Fibroblast of lung (primary cell): Measurements from ENCODE around the gene SMLR1. TPM values are rescaled to one million over a fixed set of nuclear protein-coding genes. Genes with fewer than 3 reads are reported as not detected.

Experiments used
- DNase-seq, 2 donors: peaks; one replicate each; pipeline versions ENCODE4 v3.0.0 to v3.0.0-alpha.2; 2010; ENCODE audit warnings: low read depth in 2 of 2
- H2AFZ ChIP-seq: 2 replicates; pipeline ENCODE4 v1.5.1; 2012; ENCODE audit warnings: low read length, control low read depth, inconsistent platforms
- H3K27ac ChIP-seq: 2 replicates; pipeline ENCODE4 v1.5.1; 2011; ENCODE audit warnings: low read length, control low read depth; ENCODE audit not compliant: insufficient read depth
- H3K27me3 ChIP-seq: 2 replicates; pipeline ENCODE4 v1.5.1; 2011; ENCODE audit warnings: mild to moderate bottlenecking, low read length; ENCODE audit not compliant: control insufficient read depth, insufficient read depth
- H3K36me3 ChIP-seq: 2 replicates; pipeline ENCODE4 v1.5.1; 2011; ENCODE audit warnings: low read length; ENCODE audit not compliant: control insufficient read depth, insufficient read depth
- H3K4me1 ChIP-seq: 2 replicates; pipeline ENCODE4 v1.5.1; 2011; ENCODE audit warnings: low read length; ENCODE audit not compliant: control insufficient read depth, insufficient read depth; ENCODE audit errors: extremely low read depth
- H3K4me2 ChIP-seq: 2 replicates; pipeline ENCODE4 v1.5.1; 2011; ENCODE audit warnings: low read length, control low read depth; ENCODE audit not compliant: insufficient read depth; ENCODE audit errors: extremely low read depth
- H3K4me3 ChIP-seq, 4 experiments: fragments of 200-600 bp in 1 of 4; sonication (generic) in 1 of 4; replicated peaks in 1 of 4; 2 replicates each; pipeline ENCODE4 v1.5.1; 2011 to 2016; ENCODE audit warnings: low read length in 4 of 4, low read depth in 3 of 4, mild to moderate bottlenecking in 3 of 4, control low read depth in 2 of 4, inconsistent platforms in 1 of 4, mixed read lengths in 1 of 4; ENCODE audit not compliant: insufficient read depth in 1 of 4; ENCODE audit errors: control extremely low read depth in 1 of 4
- H3K79me2 ChIP-seq: 2 replicates; pipeline ENCODE4 v1.5.1; 2012; ENCODE audit warnings: mild to moderate bottlenecking, low read length, inconsistent platforms; ENCODE audit not compliant: control insufficient read depth, insufficient read depth
- H3K9ac ChIP-seq: 2 replicates; pipeline ENCODE4 v1.5.1; 2011; ENCODE audit warnings: mild to moderate bottlenecking, low read length, control low read depth; ENCODE audit not compliant: insufficient read depth
- H3K9me3 ChIP-seq: 2 replicates; pipeline ENCODE4 v1.5.1; 2012; ENCODE audit warnings: low read depth, low read length; ENCODE audit not compliant: control insufficient read depth, insufficient read depth
- H4K20me1 ChIP-seq: 2 replicates; pipeline ENCODE4 v1.5.1; 2011; ENCODE audit warnings: low read length; ENCODE audit not compliant: control insufficient read depth, insufficient read depth; ENCODE audit errors: extremely low read depth
- EZH2 ChIP-seq: IDR thresholded peaks from 2 replicates; pipeline ENCODE4 v1.5.1; 2012; ENCODE audit warnings: low read length, control low read depth, mild to moderate bottlenecking; ENCODE audit errors: missing control alignments
- polyA plus RNA-seq, 2 donors: library from polyadenylated mRNA; depleted of rRNA in 1 of 2; stranded (reverse) in 1 of 2; unstranded in 1 of 2; fragments of >200 nt; gene quantifications; 2 replicates each; pipeline ENCODE4 v1.2.1, GENCODE V29; 2011 to 2012; ENCODE audit warnings: missing spikeins in 1 of 2
- total RNA-seq: library from RNA; depleted of rRNA; stranded (reverse); fragments of >200 nt; gene quantifications from 2 replicates; pipeline ENCODE4 v1.2.1, GENCODE V29; 2014
- TF ChIP-seq, protein P1 (sequence below), 2 donors: IDR thresholded peaks in 1 of 2; conservative IDR thresholded peaks in 1 of 2; 1 replicate in 1 of 2; 2 replicates in 1 of 2; pipeline ENCODE4 v1.5.1; 2011 to 2012; ENCODE audit warnings: low read length in 2 of 2, control low read depth in 1 of 2, inconsistent platforms in 1 of 2, low read depth in 1 of 2, mild to moderate bottlenecking in 1 of 2

SMLR1 gene
- total and polyA plus RNA-seq, 2 donors (not counting 1 experiment from before 2014, with no cell fraction given), result not detected

- TF ChIP-seq EZH2, result no peak
- TF ChIP-seq, protein P1, sequence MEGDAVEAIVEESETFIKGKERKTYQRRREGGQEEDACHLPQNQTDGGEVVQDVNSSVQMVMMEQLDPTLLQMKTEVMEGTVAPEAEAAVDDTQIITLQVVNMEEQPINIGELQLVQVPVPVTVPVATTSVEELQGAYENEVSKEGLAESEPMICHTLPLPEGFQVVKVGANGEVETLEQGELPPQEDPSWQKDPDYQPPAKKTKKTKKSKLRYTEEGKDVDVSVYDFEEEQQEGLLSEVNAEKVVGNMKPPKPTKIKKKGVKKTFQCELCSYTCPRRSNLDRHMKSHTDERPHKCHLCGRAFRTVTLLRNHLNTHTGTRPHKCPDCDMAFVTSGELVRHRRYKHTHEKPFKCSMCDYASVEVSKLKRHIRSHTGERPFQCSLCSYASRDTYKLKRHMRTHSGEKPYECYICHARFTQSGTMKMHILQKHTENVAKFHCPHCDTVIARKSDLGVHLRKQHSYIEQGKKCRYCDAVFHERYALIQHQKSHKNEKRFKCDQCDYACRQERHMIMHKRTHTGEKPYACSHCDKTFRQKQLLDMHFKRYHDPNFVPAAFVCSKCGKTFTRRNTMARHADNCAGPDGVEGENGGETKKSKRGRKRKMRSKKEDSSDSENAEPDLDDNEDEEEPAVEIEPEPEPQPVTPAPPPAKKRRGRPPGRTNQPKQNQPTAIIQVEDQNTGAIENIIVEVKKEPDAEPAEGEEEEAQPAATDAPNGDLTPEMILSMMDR (conservative IDR thresholded peaks at IDR 0.05 in 1 of 2, IDR thresholded peaks at IDR 0.05 in 1 of 2; ENCODE audit: low read depth in 1 of 2, low read length in 2 of 2), result no peak
- Histone ChIP-seq H3K4me1 (no peaks in the 10 kb centered on the region), H3K4me3 (no peak overlapping the region), H3K27ac (no peak overlapping the region), H4K20me1 (no peaks in the 10 kb centered on the region), H3K79me2 (no peaks in the 10 kb centered on the region), H3K36me3 (no peaks in the 10 kb centered on the region), H3K9me3 (no peaks in the 10 kb centered on the region), H3K27me3 (no peaks in the 10 kb centered on the region), H3K9ac (no peak overlapping the region), H3K4me2 (no peak overlapping the region), H2AFZ (no peak overlapping the region)
- no peak for DNase-seq
Measured at GRCh38 chr6:130825772-130826441, 1.3 kb upstream of the SMLR1 start.

GRCh38 chr6:130826442-130827246 is 562 bp upstream of the SMLR1 start:
- Histone ChIP-seq H2AFZ (no peak overlapping the region), H3K27me3 (no peaks in the 10 kb centered on the region), H3K36me3 (no peaks in the 10 kb centered on the region), H3K9ac (no peak overlapping the region), H3K4me1 (no peaks in the 10 kb centered on the region), H4K20me1 (no peaks in the 10 kb centered on the region), H3K4me2 (no peak overlapping the region), H3K4me3 (no peak overlapping the region), H3K79me2 (no peaks in the 10 kb centered on the region), H3K27ac (no peak overlapping the region), H3K9me3 (no peaks in the 10 kb centered on the region)
- no peak for DNase-seq
- TF ChIP-seq EZH2, result no peak
- TF ChIP-seq, protein P1 (conservative IDR thresholded peaks at IDR 0.05 in 1 of 2, IDR thresholded peaks at IDR 0.05 in 1 of 2; ENCODE audit: low read depth in 1 of 2, low read length in 2 of 2), result no peak

DNA sequence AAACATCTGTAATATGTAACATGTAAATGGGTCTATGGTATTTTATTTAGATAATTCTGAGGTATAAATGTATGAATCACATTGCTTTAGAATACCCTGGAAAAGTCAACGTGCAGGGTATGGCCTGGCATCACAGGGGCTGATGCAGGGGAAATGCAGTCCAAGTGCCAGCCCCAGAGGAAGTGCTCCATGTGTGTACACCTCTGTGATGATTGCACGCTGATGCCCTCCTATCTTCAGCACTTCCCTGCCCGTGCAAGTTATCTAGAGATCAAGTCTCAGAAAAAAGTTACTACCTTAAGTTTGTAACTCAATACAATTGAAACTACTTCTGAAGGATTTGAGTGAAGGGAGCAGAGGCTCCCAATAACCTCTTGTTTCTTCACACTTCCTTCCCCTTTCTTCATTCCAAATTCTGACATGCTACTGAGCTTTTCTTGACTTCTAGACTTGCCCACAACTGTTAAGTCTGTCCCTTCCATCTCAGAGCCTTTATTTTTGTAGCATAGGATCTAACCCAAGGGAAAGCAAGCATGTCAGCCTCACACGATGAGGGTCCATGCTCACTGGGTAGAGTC is 2.2 kb downstream of the SMLR1 start:
- H3K4me3 ChIP-seq, result no peak overlapping the region
- no peak overlapping the region for H3K27ac ChIP-seq
- no peaks in the 10 kb centered on the region for H3K36me3 ChIP-seq
- no peak overlapping the region for H3K4me2 ChIP-seq
- H3K27me3 ChIP-seq, result no peaks in the 10 kb centered on the region
- no peak overlapping the region for H3K9ac ChIP-seq
- no peak overlapping the region for H2AFZ ChIP-seq
- DNase-seq, result no peak
- TF ChIP-seq, protein P1 (conservative IDR thresholded peaks at IDR 0.05 in 1 of 2, IDR thresholded peaks at IDR 0.05 in 1 of 2; ENCODE audit: low read depth in 1 of 2, low read length in 2 of 2), result no peak
- TF ChIP-seq EZH2, result no peak
- no peaks in the 10 kb centered on the region for H3K9me3 ChIP-seq
- H3K4me1 ChIP-seq, result no peaks in the 10 kb centered on the region
- no peaks in the 10 kb centered on the region for H4K20me1 ChIP-seq
- H3K79me2 ChIP-seq, result no peaks in the 10 kb centered on the region
